ENCODE data around the gene NUDCD3.
"Not testable (repeated sequence)": the region's sequence is repeated elsewhere in the genome, so short reads cannot be mapped to it uniquely, and the experiment has no call there.

NUDCD3 gene

GRCh38 chr7:44518761-44519160, 28.3 kb upstream of the NUDCD3 start:
- no peak for DNase-seq (ENCODE audit: low read depth in 1 of 2, low spot score in 1 of 2)

- no peak for DNase-seq (ENCODE audit: low read depth in 1 of 2, low spot score in 1 of 2)
Measured at GRCh38 chr7:44517175-44517574, 26.7 kb upstream of the NUDCD3 start.

GRCh38 chr7:44515590-44516268, 25.3 kb upstream of the NUDCD3 start:
- no peak for DNase-seq (ENCODE audit: low read depth in 1 of 2, low spot score in 1 of 2)

GRCh38 chr7:44512736-44513135, 22.3 kb upstream of the NUDCD3 start:
- DNase-seq (ENCODE audit: low read depth in 1 of 2, low spot score in 1 of 2), result no peak

- DNase-seq (ENCODE audit: low read depth in 1 of 2, low spot score in 1 of 2), result no peak
Measured at GRCh38 chr7:44511863-44512468, 21.5 kb upstream of the NUDCD3 start.

DNA sequence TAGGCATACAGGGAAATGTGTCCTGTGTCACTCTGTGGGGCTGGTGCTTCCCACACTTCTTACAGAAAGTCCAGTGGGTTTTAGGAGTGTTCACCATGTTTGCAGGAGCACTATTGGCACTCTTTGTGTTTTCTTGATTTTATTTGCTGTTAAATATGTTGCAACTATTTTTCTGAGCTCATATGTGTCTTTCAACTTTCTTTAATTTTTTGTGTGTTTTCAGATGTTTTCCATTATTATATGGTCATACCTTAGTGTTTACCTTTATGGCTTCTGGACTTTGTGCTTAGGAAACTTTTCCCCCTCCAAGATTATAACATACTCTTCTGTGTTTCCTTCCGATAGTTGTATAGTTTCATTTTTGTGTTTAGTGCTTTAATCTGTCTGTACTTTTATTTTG, 20.8 kb upstream of the NUDCD3 start:
- no peak for DNase-seq (ENCODE audit: low read depth in 1 of 2, low spot score in 1 of 2)

- DNase-seq (ENCODE audit: low read depth in 1 of 2, low spot score in 1 of 2), result no peak
Measured at GRCh38 chr7:44508328-44509030, 18.0 kb upstream of the NUDCD3 start.

GRCh38 chr7:44506592-44507288, 16.3 kb upstream of the NUDCD3 start:
- DNase-seq (ENCODE audit: low read depth in 1 of 2, low spot score in 1 of 2), result not testable (repeated sequence)

GRCh38 chr7:44505595-44505994, 15.1 kb upstream of the NUDCD3 start:
- DNase-seq (ENCODE audit: low read depth in 1 of 2, low spot score in 1 of 2), result no peak

DNA sequence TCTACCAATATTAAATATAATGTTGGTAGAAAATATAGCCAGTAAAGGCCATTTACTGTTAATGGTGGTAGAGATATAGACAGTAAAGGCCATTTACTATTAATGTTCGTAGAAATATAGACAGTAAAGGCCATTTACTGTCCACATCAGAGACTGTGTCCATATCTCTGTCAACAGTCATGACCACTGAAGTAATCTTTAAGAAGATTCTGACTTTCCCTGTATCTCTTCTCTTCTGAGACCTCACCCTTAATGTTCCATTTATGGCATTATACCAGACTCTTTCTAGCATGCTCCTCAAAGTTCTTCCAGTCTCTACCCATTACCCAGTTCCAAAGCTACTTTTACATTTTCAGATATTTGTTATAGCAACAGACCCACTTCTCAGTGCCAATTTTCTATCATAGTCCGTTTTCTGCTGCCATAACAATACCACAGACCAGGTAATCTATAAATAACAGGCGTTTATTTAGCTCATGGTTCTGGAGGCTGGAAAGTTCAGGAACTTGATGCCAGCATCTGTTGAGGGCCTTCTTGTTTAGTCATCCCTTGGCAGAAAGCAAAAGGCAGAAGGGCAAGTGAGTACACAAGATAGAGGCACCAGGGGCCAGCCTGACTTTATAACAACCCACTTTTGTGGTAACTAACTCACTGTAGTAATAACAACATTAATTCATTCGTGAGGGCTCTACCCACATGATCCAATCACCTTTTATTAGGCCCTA, 7.9 kb upstream of the NUDCD3 start:
- no peak for DNase-seq (ENCODE audit: low read depth in 1 of 2, low spot score in 1 of 2)

- DNase-seq (ENCODE audit: low read depth in 1 of 2, low spot score in 1 of 2), result no peak
Measured at GRCh38 chr7:44497155-44498027, 6.9 kb upstream of the NUDCD3 start.

GRCh38 chr7:44496385-44496784, 5.9 kb upstream of the NUDCD3 start:
- no peak for DNase-seq (ENCODE audit: low read depth in 1 of 2, low spot score in 1 of 2)

DNA sequence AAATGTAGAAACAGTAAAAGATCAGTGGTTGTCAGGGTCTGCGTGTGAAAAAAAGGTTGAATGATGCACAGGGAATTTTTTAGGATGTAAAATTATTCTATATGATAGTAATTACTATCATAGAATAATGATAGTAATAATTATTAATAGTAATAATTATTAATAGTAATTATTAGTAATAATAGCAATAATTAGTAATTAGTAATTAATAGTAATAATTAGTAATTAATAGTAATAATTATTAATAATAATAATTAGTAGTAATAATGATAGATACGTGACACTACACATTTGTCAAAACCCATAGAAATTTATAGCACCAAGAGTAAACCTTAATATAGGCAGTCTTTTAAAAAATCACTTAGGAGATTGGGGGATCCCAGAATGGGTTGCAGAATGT, 4.5 kb upstream of the NUDCD3 start:
- no peak for DNase-seq (ENCODE audit: low read depth in 1 of 2, low spot score in 1 of 2)

GRCh38 chr7:44491229-44491628, 771 bp upstream of the NUDCD3 start:
- DNase-seq (ENCODE audit: low read depth in 1 of 2, low spot score in 1 of 2), result no peak

DNA sequence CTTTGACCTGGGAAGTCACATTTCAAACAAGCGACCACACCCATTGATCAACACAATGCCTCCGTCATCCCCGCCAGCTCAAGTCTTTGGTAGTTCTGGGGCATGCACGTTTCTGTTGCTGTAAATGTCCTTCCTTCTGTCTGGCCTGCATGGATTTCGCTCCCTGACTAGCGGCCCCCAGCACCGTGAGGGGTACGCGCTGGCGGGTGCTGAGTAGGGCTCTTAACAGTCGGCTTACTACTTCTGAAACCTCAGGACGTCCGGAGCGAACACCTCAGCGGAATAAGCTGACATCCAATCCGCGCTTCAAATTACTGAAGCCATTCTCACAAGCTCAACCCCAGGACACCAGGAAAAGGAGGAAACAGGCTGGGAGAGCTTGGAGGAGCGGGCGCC, 505 bp downstream of the NUDCD3 start:
- peak; percentile 2 to 19 for DNase-seq (ENCODE audit: low read depth in 1 of 2, low spot score in 1 of 2)

DNA sequence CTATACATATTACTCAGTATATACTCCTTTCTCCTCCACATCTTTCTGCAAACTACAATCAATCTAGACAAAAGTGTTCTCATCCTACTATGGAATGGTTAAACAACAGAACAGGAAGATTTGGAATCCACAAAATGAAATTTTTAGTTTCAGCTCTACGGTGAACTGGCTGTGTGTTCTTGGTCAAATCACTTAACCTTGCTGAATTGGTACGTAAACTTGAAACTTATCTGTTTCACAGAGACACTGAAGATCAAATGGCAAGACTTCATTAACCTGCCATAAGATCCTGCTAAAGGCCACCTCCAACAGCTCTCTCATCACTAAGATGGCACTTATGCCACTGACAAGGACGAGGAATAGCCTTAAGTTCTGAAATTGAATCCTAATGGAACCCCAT, 1.5 kb downstream of the NUDCD3 start:
- no peak for DNase-seq (ENCODE audit: low read depth in 1 of 2, low spot score in 1 of 2)

DNA sequence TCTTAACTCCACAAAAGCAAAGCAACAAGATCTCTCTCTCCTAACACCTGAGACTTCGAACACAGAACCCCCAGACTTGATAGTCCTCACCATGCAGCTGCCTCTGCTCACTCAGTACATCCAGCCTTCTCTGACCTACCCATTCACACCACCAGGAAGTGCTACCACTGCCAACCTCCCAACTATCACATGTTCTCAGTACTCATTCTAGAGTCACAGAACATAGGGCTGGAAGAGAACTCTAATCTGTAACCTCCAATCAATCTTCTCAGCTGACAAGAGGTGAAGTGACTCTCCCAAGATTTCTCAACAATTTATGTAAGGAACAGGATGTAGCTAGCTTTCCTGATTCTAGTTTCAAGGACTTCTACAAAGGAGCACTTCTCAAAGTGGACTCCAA, 3.8 kb downstream of the NUDCD3 start:
- no peak for DNase-seq (ENCODE audit: low read depth in 1 of 2, low spot score in 1 of 2)

DNA sequence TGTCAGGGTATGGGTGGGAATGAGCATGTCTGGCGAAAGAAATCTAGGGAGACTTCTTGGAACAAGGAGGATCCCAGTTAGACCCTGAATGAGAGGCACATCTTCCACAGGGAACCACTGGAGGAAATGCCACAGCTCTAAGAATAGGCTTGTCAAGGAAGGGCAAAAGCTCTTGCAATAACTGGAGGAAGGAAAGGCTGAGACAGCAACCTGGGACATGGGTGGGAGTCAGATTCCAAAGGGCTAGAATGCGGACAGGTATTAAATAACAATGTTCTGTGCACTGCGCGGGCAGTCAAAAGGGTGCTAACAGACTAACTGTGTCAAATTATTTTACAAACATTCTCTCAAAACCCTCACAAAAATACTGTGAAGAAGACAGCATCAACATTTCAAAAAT, 4.5 kb downstream of the NUDCD3 start:
- no peak for DNase-seq (ENCODE audit: low read depth in 1 of 2, low spot score in 1 of 2)

GRCh38 chr7:44484482-44485313, 5.8 kb downstream of the NUDCD3 start:
- no peak for DNase-seq (ENCODE audit: low read depth in 1 of 2, low spot score in 1 of 2)
